SH-SY5Y (cell line): ENCODE measurements around the gene ABI2.

Source experiments
- GATA2 ChIP-seq: IDR thresholded peaks from 2 replicates; pipeline ENCODE4 v1.6.1; 2011; ENCODE audit warnings: mild to moderate bottlenecking, low read depth, low read length
- GATA3 ChIP-seq: IDR thresholded peaks from 2 replicates; pipeline ENCODE4 v1.6.1; 2011; ENCODE audit warnings: low read depth, mild to moderate bottlenecking, low read length, moderate library complexity

DNA sequence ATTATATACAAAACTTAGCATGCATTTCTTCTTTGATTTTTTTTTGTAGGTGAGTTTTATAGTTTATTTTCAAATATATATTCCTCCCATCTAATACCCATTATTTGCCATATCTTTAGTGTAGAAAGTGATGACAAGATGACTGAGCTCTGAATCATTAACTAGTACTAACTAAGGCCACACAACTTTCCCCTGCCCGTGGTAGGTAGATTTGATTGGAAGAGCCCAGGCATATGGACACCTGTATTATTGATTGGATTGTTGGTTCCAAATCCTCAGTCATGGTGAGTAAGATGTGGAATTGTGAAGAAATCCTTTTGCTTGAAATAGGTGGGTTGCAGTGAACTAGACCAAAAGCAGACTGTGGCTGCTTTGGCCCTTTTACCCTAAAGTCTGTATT lies 54.8 kb downstream of the ABI2 start:
- no peak for TF ChIP-seq GATA2
- no peak for TF ChIP-seq GATA3
